ENCODE results near the gene SYN1. TPM values are rescaled to one million over a fixed set of nuclear protein-coding genes. Genes with fewer than 3 reads are reported as not detected.

SYN1 gene
- total RNA-seq, 1 donor from 2014 or later = 2.2 TPM

DNA sequence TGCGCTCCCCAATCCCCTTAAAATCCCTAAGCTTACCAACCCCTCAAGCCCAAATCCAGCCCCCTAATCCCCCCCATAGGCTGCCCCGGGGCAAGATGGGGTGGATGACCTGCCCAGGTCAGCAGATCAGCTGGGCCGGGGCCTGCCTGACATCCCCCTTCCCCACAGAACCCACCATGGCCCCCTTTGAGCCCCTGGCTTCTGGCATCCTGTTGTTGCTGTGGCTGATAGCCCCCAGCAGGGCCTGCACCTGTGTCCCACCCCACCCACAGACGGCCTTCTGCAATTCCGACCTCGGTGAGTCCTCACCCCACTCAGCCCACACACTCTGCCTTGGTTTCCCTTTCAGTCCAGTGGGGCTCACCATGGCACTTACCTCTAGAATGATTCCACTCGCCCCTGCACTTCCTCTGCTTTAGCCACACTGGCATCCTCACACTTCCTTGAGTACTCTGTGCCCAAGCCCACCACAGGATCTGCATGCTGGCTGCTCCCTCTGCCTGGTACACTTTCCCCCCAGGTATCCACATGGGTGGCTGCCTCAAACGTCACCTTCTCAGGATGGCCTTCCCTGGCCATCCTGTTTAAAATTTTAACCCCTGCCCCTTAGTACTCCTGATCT, 36.3 kb downstream of the SYN1 start:
- Histone ChIP-seq H3K9me3 (ENCODE audit: insufficient read depth, low read depth, low read length) (no peaks in the 10 kb centered on the region), H3K4me1 (ENCODE audit: insufficient read depth, low read length) (peaks cover 32% of the 10 kb centered on the region), H3K9ac (ENCODE audit: low read length) (peak overlapping the region; percentile 92), H3K4me2 (ENCODE audit: low read length) (peak overlapping the region; percentile 93), H3K27ac (ENCODE audit: low read depth, low read length) (peak overlapping the region; percentile 76), H3K27me3 (ENCODE audit: insufficient read depth, low read length) (no peaks in the 10 kb centered on the region), H4K20me1 (ENCODE audit: insufficient read depth, low read length) (peaks cover 37% of the 10 kb centered on the region), H2AFZ (ENCODE audit: low read depth, low read length) (no peak overlapping the region), H3K79me2 (ENCODE audit: insufficient read depth, low read length) (peaks cover 29% of the 10 kb centered on the region), H3K4me3 (ENCODE audit: insufficient read depth, low read depth, low read length) (peak overlapping the region; percentile 82), H3K36me3 (ENCODE audit: insufficient read depth, low read length) (no peaks in the 10 kb centered on the region)
- Mint-ChIP-seq H3K9me3 (ENCODE audit: unreplicated experiment) (no peaks in the 10 kb centered on the region), H3K27me3 (ENCODE audit: low read depth, unreplicated experiment) (no peaks in the 10 kb centered on the region), H3K4me3 (ENCODE audit: unreplicated experiment) (peak overlapping the region; percentile 86), H3K36me3 (ENCODE audit: low read depth, unreplicated experiment) (no peaks in the 10 kb centered on the region), H3K27ac (ENCODE audit: unreplicated experiment) (peak overlapping the region; percentile 47), H3K4me1 (ENCODE audit: low read depth, unreplicated experiment) (peaks cover 15% of the 10 kb centered on the region)
- no peak for FAIRE-seq
- DNase-seq (ENCODE audit: low read depth) = no peak
- TF ChIP-seq, protein P1, sequence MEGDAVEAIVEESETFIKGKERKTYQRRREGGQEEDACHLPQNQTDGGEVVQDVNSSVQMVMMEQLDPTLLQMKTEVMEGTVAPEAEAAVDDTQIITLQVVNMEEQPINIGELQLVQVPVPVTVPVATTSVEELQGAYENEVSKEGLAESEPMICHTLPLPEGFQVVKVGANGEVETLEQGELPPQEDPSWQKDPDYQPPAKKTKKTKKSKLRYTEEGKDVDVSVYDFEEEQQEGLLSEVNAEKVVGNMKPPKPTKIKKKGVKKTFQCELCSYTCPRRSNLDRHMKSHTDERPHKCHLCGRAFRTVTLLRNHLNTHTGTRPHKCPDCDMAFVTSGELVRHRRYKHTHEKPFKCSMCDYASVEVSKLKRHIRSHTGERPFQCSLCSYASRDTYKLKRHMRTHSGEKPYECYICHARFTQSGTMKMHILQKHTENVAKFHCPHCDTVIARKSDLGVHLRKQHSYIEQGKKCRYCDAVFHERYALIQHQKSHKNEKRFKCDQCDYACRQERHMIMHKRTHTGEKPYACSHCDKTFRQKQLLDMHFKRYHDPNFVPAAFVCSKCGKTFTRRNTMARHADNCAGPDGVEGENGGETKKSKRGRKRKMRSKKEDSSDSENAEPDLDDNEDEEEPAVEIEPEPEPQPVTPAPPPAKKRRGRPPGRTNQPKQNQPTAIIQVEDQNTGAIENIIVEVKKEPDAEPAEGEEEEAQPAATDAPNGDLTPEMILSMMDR (IDR thresholded peaks at IDR 0.05; ENCODE audit: insufficient read depth, low read depth, low read length) = no peak
- no peak for TF ChIP-seq EZH2 (IDR thresholded peaks at IDR 0.05; ENCODE audit: insufficient read depth, low read length)

DNA sequence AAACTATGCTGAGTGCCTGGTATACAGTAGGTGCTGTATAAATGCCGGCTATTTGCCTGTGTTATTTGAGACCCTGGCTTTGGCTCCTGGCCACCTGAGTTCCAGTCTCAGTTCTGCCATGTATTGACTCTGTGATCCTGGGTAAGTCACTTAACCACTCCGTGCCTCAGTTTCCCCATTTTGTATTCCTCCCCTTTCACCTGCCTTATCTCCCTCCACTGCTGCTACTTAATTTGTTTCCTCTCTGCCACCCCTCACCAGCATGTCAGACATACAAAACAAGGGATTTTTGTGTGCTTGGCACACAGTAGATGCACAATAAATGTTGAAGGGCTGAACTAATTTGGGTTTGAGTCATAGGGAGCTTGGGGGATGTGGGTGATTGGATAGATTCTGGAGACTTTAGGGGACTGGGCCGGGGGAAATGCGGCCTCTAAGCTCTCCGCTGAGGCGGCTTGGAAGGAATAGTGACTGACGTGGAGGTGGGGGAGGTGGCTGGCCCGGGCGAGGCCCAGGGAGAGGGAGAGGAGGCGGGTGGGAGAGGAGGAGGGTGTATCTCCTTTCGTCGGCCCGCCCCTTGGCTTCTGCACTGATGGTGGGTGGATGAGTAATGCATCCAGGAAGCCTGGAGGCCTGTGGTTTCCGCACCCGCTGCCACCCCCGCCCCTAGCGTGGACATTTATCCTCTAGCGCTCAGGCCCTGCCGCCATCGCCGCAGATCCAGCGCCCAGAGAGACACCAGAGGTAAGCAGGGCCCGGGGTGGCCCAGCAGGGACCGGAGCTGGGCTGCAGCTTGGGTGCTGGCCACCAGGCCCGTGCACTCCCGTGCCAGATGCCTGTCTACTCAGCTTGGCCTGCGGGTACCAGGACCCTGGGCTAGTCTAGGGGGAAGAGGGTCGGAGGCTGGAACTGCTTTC, 37.7 kb downstream of the SYN1 start, which contains the start of gene TIMP1:
TSS of gene TIMP1 (plus strand) at position 706 of the 917 bp plus-strand sequence. CDS start 980 bp downstream, outside the sequence.
- no peaks in the 10 kb centered on the region for H3K36me3 ChIP-seq (ENCODE audit: insufficient read depth, low read length)
- H3K9ac ChIP-seq (ENCODE audit: low read length) = peak within 1 kb of the TSS; percentile 92
- Mint-ChIP-seq H3K9me3 (ENCODE audit: unreplicated experiment) (no peaks in the 10 kb centered on the region), H3K36me3 (ENCODE audit: low read depth, unreplicated experiment) (no peaks in the 10 kb centered on the region), H3K27ac (ENCODE audit: unreplicated experiment) (peak within 1 kb of the TSS; percentile 85), H3K27me3 (ENCODE audit: low read depth, unreplicated experiment) (no peaks in the 10 kb centered on the region), H3K4me1 (ENCODE audit: low read depth, unreplicated experiment) (peaks cover 26% of the 10 kb centered on the region), H3K4me3 (ENCODE audit: unreplicated experiment) (peak within 1 kb of the TSS; percentile 73)
- H3K27ac ChIP-seq (ENCODE audit: low read depth, low read length) = peak within 1 kb of the TSS; percentile 76
- peaks cover 34% of the 10 kb centered on the region for H3K4me1 ChIP-seq (ENCODE audit: insufficient read depth, low read length)
- H3K27me3 ChIP-seq (ENCODE audit: insufficient read depth, low read length) = no peaks in the 10 kb centered on the region
- no peaks in the 10 kb centered on the region for H3K9me3 ChIP-seq (ENCODE audit: insufficient read depth, low read depth, low read length)
- FAIRE-seq (peak; percentile 96), DNase-seq (ENCODE audit: low read depth) (peak; percentile 88)
- peak within 1 kb of the TSS; percentile 93 for H3K4me2 ChIP-seq (ENCODE audit: low read length)
- TF ChIP-seq EZH2 (IDR thresholded peaks at IDR 0.05; ENCODE audit: insufficient read depth, low read length) = no peak
- TF ChIP-seq, protein P1 (IDR thresholded peaks at IDR 0.05; ENCODE audit: insufficient read depth, low read depth, low read length) = no peak
- no peak within 1 kb of the TSS for H2AFZ ChIP-seq (ENCODE audit: low read depth, low read length)
- H3K4me3 ChIP-seq (ENCODE audit: insufficient read depth, low read depth, low read length) = peak within 1 kb of the TSS; percentile 82
- peaks cover 29% of the 10 kb centered on the region for H3K79me2 ChIP-seq (ENCODE audit: insufficient read depth, low read length)
- H4K20me1 ChIP-seq (ENCODE audit: insufficient read depth, low read length) = peaks cover 37% of the 10 kb centered on the region
